Kidney (tissue), 14 donors: ENCODE measurements around the gene BCAS3. TPM values are rescaled to one million over a fixed set of nuclear protein-coding genes. Genes with fewer than 3 reads are reported as not detected.

Source experiments
- DNase-seq, 5 donors: peaks; one replicate each; pipeline ENCODE4 v3.0.0-alpha.2; 2013 to 2020
- FAIRE-seq: peaks from 2 replicates; lab custom pipeline; 2012; peaks lifted over from hg19 to GRCh38; lab: Jason Lieb, UNC
- H3K27ac ChIP-seq, 2 donors: one replicate each; pipeline ENCODE4 v1.7.0; 2013; ENCODE audit warnings: low read depth in 2 of 2, low read length in 2 of 2, inconsistent platforms in 1 of 2
- H3K27me3 ChIP-seq: one replicate; pipeline ENCODE4 v1.7.1; 2013; ENCODE audit warnings: low read length, inconsistent platforms; ENCODE audit not compliant: control insufficient read depth, insufficient read depth
- H3K36me3 ChIP-seq, 3 donors: one replicate each; pipeline versions ENCODE4 v1.7.0 to v1.7.1; 2013; ENCODE audit warnings: low read length in 3 of 3, control low read depth in 1 of 3, inconsistent platforms in 1 of 3; ENCODE audit not compliant: insufficient read depth in 3 of 3, control insufficient read depth in 2 of 3
- H3K4me1 ChIP-seq, 3 donors: one replicate each; pipeline versions ENCODE4 v1.7.0 to v1.7.1; 2013; ENCODE audit warnings: low read length in 3 of 3, inconsistent platforms in 1 of 3, low read depth in 1 of 3; ENCODE audit not compliant: control insufficient read depth in 2 of 3, insufficient read depth in 2 of 3
- H3K4me3 ChIP-seq, 3 donors: one replicate each; pipeline versions ENCODE4 v1.7.0 to v1.8.1; 2013; ENCODE audit warnings: low read length in 3 of 3, control low read depth in 1 of 3, inconsistent platforms in 1 of 3
- H3K9ac ChIP-seq, 3 donors: one replicate each; pipeline versions ENCODE4 v1.7.0 to v1.7.1; 2013; ENCODE audit warnings: low read length in 3 of 3, control low read depth in 1 of 3, inconsistent platforms in 1 of 3
- H3K9me3 ChIP-seq, 3 donors: one replicate each; pipeline versions ENCODE4 v1.7.0 to v1.7.1; 2013; ENCODE audit warnings: low read length in 3 of 3, control low read depth in 1 of 3, inconsistent platforms in 1 of 3; ENCODE audit not compliant: control insufficient read depth in 2 of 3, insufficient read depth in 1 of 3
- CTCF ChIP-seq: IDR thresholded peaks from 3 replicates; pipeline ENCODE4 v1.5.1; 2012; ENCODE audit warnings: mild to moderate bottlenecking, moderate library complexity, borderline replicate concordance; ENCODE audit not compliant: insufficient read depth; ENCODE audit errors: extremely low read depth
- intact Hi-C: fragments of 100-400 bp; cut with DNase I; formaldehyde crosslinking; loops from one replicate; pipeline ENCODE4 v1.11.1; 2022
- polyA plus RNA-seq: library from polyadenylated mRNA; stranded (reverse); fragments of 350-450 nt; fragmentation: Illumina TruSeq; extraction: RNeasy Lipid Tissue Mini Kit (QIAGEN cat#74804); gene quantifications from one replicate; pipeline ENCODE4 v1.2.3, GENCODE V29; 2014; ENCODE audit warnings: low read depth, low replicate concordance; ENCODE audit not compliant: insufficient read depth
- total RNA-seq: library from RNA; stranded (reverse); fragmentation: NEBNext Ultra II Directional; extraction: Animal tissue kit (Norgen Biotek cat#: 25700); gene quantifications from one replicate; pipeline ENCODE4 v1.2.1, GENCODE V29; 2021
- donor health status: control.
- donor health status: control.
- donor health status: control.
- donor health status: control.
- donor health status: control.
- donor health status: DM: yes; HTN: yes; CAD: no.
- donor health status: Normal renal cell carcinoma (clear cell type).

Gene BCAS3
- total and polyA plus RNA-seq, 2 donors from 2014 or later: 18.3 to 44.1 TPM

- Histone ChIP-seq H3K4me1 (peaks cover 9 to 15% (median 13%) of the 10 kb centered on the region in 3 donors), H3K4me3 (no peak overlapping the region), H3K9me3 (no peaks in the 10 kb centered on the region), H3K36me3 (no peaks in the 10 kb centered on the region), H3K27me3 (no peaks in the 10 kb centered on the region), H3K27ac (no peak overlapping the region), H3K9ac (no peak overlapping the region)
- DNase-seq (peak in 2 of 5 donors; percentile 38 to 80), FAIRE-seq (no peak)
- intact Hi-C loops: no loop called here
- TF ChIP-seq CTCF: no peak
Observed at GRCh38 chr17:61247439-61247838, 569.8 kb downstream of the BCAS3 start.

GRCh38 chr17:61248399-61248798 is 570.7 kb downstream of the BCAS3 start:
- H3K36me3 ChIP-seq: no peaks in the 10 kb centered on the region
- peak in 1 of 5 donors; percentile 47 for DNase-seq
- H3K27ac ChIP-seq: peak overlapping the region in 1 of 2 donors; percentile 35
- H3K4me1 ChIP-seq: peaks cover 13 to 16% (median 15%) of the 10 kb centered on the region in 3 donors
- FAIRE-seq: no peak
- no peak overlapping the region for H3K9ac ChIP-seq
- H3K27me3 ChIP-seq: no peaks in the 10 kb centered on the region
- H3K9me3 ChIP-seq: no peaks in the 10 kb centered on the region
- TF ChIP-seq CTCF: no peak
- intact Hi-C loops: no loop called here
- no peak overlapping the region for H3K4me3 ChIP-seq

GRCh38 chr17:61249649-61250299 is 572.1 kb downstream of the BCAS3 start:
- peaks cover 15 to 16% (median 15%) of the 10 kb centered on the region in 3 donors for H3K4me1 ChIP-seq
- intact Hi-C loops: no loop called here

More at GRCh38 chr17:61249649-61250299, 572.1 kb downstream of the BCAS3 start:
- no peaks in the 10 kb centered on the region for H3K36me3 ChIP-seq
- H3K9me3 ChIP-seq: no peaks in the 10 kb centered on the region
- peak overlapping the region in 1 of 3 donors; percentile 16 for H3K4me3 ChIP-seq
- no peak for TF ChIP-seq CTCF
- no peak overlapping the region for H3K9ac ChIP-seq
- DNase-seq (no peak), FAIRE-seq (no peak)
- H3K27ac ChIP-seq: peak overlapping the region in 1 of 2 donors; percentile 85
- no peaks in the 10 kb centered on the region for H3K27me3 ChIP-seq
